ENCODE measurements around the gene LDLRAD4.

LDLRAD4 gene

DNA sequence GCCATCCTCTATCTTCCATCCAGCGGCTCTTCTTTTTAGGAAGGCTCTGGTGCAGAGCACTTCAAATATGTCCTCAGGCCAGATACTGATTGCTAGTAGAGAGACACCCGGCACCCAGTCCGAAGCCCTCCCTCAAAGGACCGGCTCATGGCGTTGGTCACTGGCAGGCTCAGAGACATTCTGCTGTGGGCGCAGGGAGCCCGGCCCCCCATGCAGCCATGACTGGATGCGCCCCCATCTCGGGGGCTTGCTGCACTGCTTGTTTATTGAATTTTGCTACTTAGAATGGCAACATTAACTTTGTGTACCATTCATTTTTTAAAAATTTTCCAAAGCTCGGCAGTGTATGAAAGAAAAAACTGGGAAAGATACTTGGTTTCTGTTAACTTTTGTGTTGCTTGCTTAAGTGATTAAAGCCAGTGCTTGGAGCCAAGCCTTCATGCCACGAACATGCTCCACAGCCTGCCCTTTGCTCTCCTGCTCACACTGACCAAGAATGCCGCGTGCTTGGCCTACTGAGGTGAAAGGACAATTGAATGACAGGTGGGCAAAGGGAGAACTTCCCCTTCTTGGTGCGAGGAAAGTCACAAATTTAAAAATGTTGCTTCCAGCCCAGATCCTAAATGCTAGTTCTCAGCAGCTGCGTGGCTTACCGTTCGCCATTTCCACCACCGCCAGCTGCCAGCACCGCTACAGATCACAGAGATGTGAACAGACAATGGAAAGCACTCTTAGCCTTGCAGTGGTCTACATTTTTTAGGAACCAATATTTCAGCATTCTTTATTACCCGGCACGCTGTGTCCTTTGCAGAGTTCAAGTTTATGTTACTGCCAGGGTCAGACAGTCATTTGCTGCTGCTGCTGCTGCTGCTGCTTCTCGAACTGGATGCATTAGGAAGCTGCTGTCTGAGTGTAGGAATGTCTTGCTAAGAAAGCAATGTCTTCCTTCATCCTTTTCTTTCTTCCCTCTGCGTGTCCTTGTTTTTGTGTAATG is 431.1 kb downstream of the LDLRAD4 start:
- H3K9ac ChIP-seq (ENCODE audit: low read depth in 1 of 2, low read length in 2 of 2): no peak overlapping the region
- no peak overlapping the region for H3K4me3 ChIP-seq (ENCODE audit: low read length in 2 of 2)
- no peak overlapping the region for H3K27ac ChIP-seq (ENCODE audit: low read depth in 2 of 2, low read length in 2 of 2)
- H3K9me3 ChIP-seq (ENCODE audit: control insufficient read depth in 2 of 2, low read length in 2 of 2): no peaks in the 10 kb centered on the region
- H3K4me1 ChIP-seq (ENCODE audit: control insufficient read depth in 2 of 2, insufficient read depth in 2 of 2, low read length in 2 of 2): no peaks in the 10 kb centered on the region
- H3K27me3 ChIP-seq (ENCODE audit: control insufficient read depth in 2 of 2, insufficient read depth in 2 of 2, low read length in 2 of 2): no peaks in the 10 kb centered on the region
- H3K36me3 ChIP-seq (ENCODE audit: control insufficient read depth in 2 of 2, insufficient read depth in 2 of 2, low read length in 2 of 2): peaks cover 7% of the 10 kb centered on the region in 2 donors

DNA sequence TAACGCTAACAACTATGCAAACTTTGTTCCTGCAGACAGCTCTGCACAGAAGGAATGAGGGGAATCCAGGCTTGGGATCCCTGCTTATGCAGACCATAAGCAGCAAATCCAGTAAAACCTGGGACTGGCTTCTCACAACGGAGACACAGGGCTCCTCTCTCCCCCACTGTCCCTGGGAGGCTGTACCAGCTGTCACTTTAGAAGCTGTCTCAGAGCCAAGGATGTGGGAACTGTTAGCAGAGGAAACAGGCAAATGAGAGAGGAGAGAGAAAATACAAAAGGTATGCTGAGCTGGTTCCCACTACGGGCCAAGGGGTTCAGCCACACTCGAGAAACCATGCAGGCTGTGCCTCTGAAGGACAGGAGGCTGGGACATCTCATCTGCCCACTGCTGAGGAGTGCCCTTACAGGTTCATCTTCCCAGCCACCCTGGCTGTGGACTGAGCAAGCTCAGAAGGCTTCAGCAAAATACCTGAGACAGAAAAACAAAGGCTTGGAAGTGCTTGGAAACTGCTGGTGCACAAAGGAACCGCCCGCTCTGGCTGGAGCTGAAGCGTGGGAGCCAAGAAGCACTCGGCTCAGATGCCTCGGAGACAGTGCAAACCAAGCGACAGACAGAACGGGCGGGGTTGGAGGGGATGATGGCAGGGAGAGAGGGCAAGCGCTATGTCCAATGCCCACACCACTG is 435.3 kb downstream of the LDLRAD4 start:
- Histone ChIP-seq H3K9ac (ENCODE audit: low read depth in 1 of 2, low read length in 2 of 2) (no peak overlapping the region), H3K4me3 (ENCODE audit: low read length in 2 of 2) (no peak overlapping the region), H3K36me3 (ENCODE audit: control insufficient read depth in 2 of 2, insufficient read depth in 2 of 2, low read length in 2 of 2) (no peaks in the 10 kb centered on the region), H3K27ac (ENCODE audit: low read depth in 2 of 2, low read length in 2 of 2) (no peak overlapping the region), H3K27me3 (ENCODE audit: control insufficient read depth in 2 of 2, insufficient read depth in 2 of 2, low read length in 2 of 2) (no peaks in the 10 kb centered on the region), H3K9me3 (ENCODE audit: control insufficient read depth in 2 of 2, low read length in 2 of 2) (no peaks in the 10 kb centered on the region), H3K4me1 (ENCODE audit: control insufficient read depth in 2 of 2, insufficient read depth in 2 of 2, low read length in 2 of 2) (no peaks in the 10 kb centered on the region)

DNA sequence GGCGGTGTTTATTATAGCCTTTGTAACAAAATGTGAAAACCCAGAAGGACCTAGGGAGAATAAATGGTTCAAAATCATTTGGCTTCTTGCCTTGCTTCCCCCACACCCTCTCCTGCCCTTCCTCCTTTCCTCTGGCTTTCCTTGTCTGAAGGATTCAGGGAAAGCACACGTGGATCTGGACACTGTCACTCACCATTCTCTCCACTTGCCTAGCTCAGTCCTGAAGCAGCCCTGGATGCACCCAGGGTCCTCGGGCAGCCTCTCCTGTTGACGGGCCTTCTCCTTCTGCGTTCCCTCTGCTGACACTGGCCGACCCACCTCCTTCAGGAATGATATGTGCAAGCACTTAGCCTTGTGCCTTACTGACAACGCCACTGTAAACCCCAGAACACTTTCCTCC is 439.4 kb downstream of the LDLRAD4 start:
- Histone ChIP-seq H3K4me1 (ENCODE audit: control insufficient read depth in 2 of 2, insufficient read depth in 2 of 2, low read length in 2 of 2) (no peaks in the 10 kb centered on the region), H3K36me3 (ENCODE audit: control insufficient read depth in 2 of 2, insufficient read depth in 2 of 2, low read length in 2 of 2) (no peaks in the 10 kb centered on the region), H3K9me3 (ENCODE audit: control insufficient read depth in 2 of 2, low read length in 2 of 2) (no peaks in the 10 kb centered on the region), H3K27ac (ENCODE audit: low read depth in 2 of 2, low read length in 2 of 2) (no peak overlapping the region), H3K27me3 (ENCODE audit: control insufficient read depth in 2 of 2, insufficient read depth in 2 of 2, low read length in 2 of 2) (no peaks in the 10 kb centered on the region), H3K9ac (ENCODE audit: low read depth in 1 of 2, low read length in 2 of 2) (no peak overlapping the region), H3K4me3 (ENCODE audit: low read length in 2 of 2) (no peak overlapping the region)

DNA sequence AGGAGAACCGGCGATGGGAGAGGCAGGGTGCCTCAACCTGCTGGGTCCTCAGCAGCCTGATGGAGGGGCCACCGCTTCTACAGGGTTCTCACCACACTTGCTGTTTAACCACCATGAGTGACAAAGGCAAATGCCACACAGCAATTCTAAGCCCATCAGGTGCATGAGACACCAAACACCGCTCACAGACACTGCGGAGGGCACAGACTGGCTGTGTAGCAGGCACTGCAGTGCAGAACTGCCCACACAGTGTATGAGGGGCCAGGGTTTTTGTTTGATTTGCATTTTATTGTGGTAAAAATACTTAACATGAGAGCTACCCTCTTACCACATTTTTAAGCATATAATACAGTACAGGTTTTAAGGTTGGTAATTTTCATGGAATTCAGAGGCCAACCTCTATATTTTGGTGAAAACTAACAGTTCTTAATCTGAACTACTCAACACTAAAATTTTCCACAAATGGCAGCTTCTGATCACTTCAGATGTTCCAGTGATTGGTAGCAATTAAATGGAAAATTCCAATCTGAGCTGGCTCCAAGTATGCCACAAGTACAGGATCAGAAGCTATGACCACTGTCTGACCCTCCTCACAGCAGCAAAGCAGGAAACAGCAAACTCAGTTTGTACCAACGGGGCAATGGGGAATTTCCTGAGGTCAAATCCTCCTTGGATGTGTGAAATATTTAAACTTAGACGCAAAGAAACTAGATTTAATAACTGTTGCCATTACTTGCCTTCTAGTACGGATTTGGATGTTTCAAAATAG is 440.1 kb downstream of the LDLRAD4 start:
- no peak overlapping the region for H3K27ac ChIP-seq (ENCODE audit: low read depth in 2 of 2, low read length in 2 of 2)
- no peaks in the 10 kb centered on the region for H3K36me3 ChIP-seq (ENCODE audit: control insufficient read depth in 2 of 2, insufficient read depth in 2 of 2, low read length in 2 of 2)
- no peak overlapping the region for H3K4me3 ChIP-seq (ENCODE audit: low read length in 2 of 2)
- H3K9ac ChIP-seq (ENCODE audit: low read depth in 1 of 2, low read length in 2 of 2): no peak overlapping the region
- no peaks in the 10 kb centered on the region for H3K27me3 ChIP-seq (ENCODE audit: control insufficient read depth in 2 of 2, insufficient read depth in 2 of 2, low read length in 2 of 2)
- no peaks in the 10 kb centered on the region for H3K9me3 ChIP-seq (ENCODE audit: control insufficient read depth in 2 of 2, low read length in 2 of 2)
- no peaks in the 10 kb centered on the region for H3K4me1 ChIP-seq (ENCODE audit: control insufficient read depth in 2 of 2, insufficient read depth in 2 of 2, low read length in 2 of 2)

DNA sequence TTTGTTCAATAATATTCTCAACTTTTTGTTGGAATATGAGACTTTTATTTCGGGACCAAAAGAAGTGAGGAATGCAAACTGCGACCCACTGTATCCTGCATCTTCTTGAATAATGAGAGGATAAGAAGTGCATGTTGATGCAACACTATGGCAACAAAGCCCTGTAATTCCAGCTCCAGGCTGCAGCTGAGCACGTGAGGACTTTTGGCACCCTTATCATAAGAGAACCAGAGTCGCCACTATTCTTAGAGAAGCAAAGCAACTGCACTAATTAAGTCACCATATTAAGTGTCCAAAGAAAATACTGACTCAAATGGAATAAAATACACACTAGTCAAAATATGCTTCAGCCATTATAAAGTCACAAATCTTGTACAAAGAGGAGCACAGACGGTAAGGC is 441.9 kb downstream of the LDLRAD4 start:
- Histone ChIP-seq H3K9me3 (ENCODE audit: control insufficient read depth in 2 of 2, low read length in 2 of 2) (no peaks in the 10 kb centered on the region), H3K4me3 (ENCODE audit: low read length in 2 of 2) (no peak overlapping the region), H3K27me3 (ENCODE audit: control insufficient read depth in 2 of 2, insufficient read depth in 2 of 2, low read length in 2 of 2) (no peaks in the 10 kb centered on the region), H3K27ac (ENCODE audit: low read depth in 2 of 2, low read length in 2 of 2) (no peak overlapping the region), H3K9ac (ENCODE audit: low read depth in 1 of 2, low read length in 2 of 2) (no peak overlapping the region), H3K4me1 (ENCODE audit: control insufficient read depth in 2 of 2, insufficient read depth in 2 of 2, low read length in 2 of 2) (no peaks in the 10 kb centered on the region), H3K36me3 (ENCODE audit: control insufficient read depth in 2 of 2, insufficient read depth in 2 of 2, low read length in 2 of 2) (peaks cover 0 to 2% of the 10 kb centered on the region in 2 donors)

DNA sequence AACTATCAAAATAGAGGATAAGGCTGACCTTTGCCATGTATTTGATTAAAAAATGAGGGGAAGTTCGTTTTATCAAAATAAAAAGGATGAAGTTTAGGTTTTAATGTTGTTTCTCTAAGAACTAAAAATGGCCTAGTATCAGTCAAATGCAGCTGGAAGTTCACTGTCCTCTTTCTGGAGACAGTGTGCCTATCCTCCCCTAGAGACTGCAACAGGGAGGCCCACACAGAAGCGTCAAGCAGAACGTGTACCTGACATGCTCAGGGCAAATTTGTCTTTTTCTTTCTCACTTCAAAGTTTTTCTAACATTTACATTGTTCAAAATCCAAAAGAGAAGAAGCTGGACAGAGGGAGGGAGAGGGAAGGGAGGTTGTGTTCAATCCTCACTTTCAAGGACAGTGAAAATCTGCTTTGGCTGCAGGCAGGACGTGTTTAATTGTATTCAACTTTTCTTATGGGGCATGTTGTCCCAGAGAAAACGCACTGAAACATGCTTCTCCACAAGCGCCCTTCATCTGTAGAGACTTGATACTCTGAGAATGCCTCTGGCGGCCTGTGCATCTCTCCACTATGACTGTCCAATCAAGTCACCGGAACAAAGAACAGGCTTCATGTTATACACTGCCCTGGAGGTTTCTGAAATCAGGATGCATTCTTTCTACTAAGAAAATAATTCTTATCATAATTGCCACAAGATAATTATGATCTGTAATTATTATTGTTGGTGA is 442.7 kb downstream of the LDLRAD4 start:
- Histone ChIP-seq H3K9ac (ENCODE audit: low read depth in 1 of 2, low read length in 2 of 2) (no peak overlapping the region), H3K36me3 (ENCODE audit: control insufficient read depth in 2 of 2, insufficient read depth in 2 of 2, low read length in 2 of 2) (peaks cover 3 to 6% of the 10 kb centered on the region in 2 donors), H3K4me1 (ENCODE audit: control insufficient read depth in 2 of 2, insufficient read depth in 2 of 2, low read length in 2 of 2) (no peaks in the 10 kb centered on the region), H3K4me3 (ENCODE audit: low read length in 2 of 2) (no peak overlapping the region), H3K27me3 (ENCODE audit: control insufficient read depth in 2 of 2, insufficient read depth in 2 of 2, low read length in 2 of 2) (no peaks in the 10 kb centered on the region), H3K9me3 (ENCODE audit: control insufficient read depth in 2 of 2, low read length in 2 of 2) (no peaks in the 10 kb centered on the region), H3K27ac (ENCODE audit: low read depth in 2 of 2, low read length in 2 of 2) (no peak overlapping the region)

DNA sequence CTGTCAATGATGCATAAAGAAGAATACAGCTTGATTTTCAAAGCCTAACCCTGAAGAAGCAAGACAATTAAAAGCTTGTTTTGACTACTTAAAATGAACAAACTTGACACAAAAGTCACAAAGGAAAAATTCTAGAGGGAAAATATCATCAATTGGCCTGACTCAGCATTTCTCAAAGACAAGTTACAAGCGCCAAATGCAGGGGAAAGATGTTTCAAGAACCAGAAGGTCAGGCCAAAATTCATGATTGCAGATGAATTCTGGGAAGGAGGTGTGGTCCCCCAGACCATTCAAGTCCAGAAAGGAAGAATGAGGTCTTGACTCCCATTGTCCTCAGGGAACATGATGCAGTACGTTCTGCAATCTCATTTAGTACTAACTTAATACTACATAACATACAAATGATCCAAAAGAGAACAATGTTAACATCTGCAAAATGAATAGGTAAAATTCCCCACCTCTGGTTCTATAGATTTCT is 443.3 kb downstream of the LDLRAD4 start:
- Histone ChIP-seq H3K4me1 (ENCODE audit: control insufficient read depth in 2 of 2, insufficient read depth in 2 of 2, low read length in 2 of 2) (no peaks in the 10 kb centered on the region), H3K27me3 (ENCODE audit: control insufficient read depth in 2 of 2, insufficient read depth in 2 of 2, low read length in 2 of 2) (no peaks in the 10 kb centered on the region), H3K9ac (ENCODE audit: low read depth in 1 of 2, low read length in 2 of 2) (no peak overlapping the region), H3K4me3 (ENCODE audit: low read length in 2 of 2) (no peak overlapping the region), H3K27ac (ENCODE audit: low read depth in 2 of 2, low read length in 2 of 2) (no peak overlapping the region), H3K36me3 (ENCODE audit: control insufficient read depth in 2 of 2, insufficient read depth in 2 of 2, low read length in 2 of 2) (peaks cover 3 to 6% of the 10 kb centered on the region in 2 donors), H3K9me3 (ENCODE audit: control insufficient read depth in 2 of 2, low read length in 2 of 2) (no peaks in the 10 kb centered on the region)

DNA sequence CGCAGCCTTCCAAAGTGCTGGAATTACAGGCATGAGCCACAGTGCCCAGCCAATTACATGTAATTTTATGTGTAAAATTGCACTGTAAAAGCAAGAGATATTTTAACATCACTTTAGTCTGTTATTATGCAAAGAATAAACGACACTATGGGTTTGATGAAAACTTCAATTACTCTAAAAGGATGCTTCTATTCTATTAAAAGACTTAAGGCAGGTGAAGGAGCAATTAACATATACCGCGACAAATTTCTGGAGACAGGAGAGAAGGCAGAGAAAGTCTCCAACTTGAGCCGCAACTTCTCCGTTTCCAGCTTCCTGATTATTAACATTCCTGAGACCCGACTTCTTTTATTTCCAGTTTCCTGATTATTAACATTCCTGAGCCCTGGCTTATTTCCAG is 454.1 kb downstream of the LDLRAD4 start:
- Histone ChIP-seq H3K27ac (ENCODE audit: low read depth in 2 of 2, low read length in 2 of 2) (no peak overlapping the region), H3K9me3 (ENCODE audit: control insufficient read depth in 2 of 2, low read length in 2 of 2) (no peaks in the 10 kb centered on the region), H3K36me3 (ENCODE audit: control insufficient read depth in 2 of 2, insufficient read depth in 2 of 2, low read length in 2 of 2) (peaks cover 0 to 7% of the 10 kb centered on the region in 2 donors), H3K9ac (ENCODE audit: low read depth in 1 of 2, low read length in 2 of 2) (no peak overlapping the region), H3K27me3 (ENCODE audit: control insufficient read depth in 2 of 2, insufficient read depth in 2 of 2, low read length in 2 of 2) (no peaks in the 10 kb centered on the region), H3K4me1 (ENCODE audit: control insufficient read depth in 2 of 2, insufficient read depth in 2 of 2, low read length in 2 of 2) (no peaks in the 10 kb centered on the region), H3K4me3 (ENCODE audit: low read length in 2 of 2) (no peak overlapping the region)

DNA sequence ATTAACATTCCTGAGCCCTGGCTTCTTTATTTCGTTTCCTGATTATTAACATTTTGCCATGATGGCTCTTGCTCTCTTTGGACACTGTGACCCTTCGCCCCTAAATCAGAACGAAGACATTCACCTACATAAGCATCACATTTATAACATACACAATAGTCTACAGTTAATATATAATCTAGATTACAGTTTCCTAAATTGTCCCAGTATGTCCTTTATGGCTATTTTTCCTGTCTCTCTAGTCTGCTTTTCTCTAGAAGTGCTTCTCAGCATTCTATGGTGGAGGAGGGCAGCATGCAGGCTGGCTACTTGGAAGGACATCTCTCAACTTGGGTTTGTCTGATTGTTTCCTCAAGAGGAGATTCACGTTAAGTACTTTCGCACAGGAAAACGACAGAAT is 457.9 kb downstream of the LDLRAD4 start:
- Histone ChIP-seq H3K36me3 (ENCODE audit: control insufficient read depth in 2 of 2, insufficient read depth in 2 of 2, low read length in 2 of 2) (no peaks in the 10 kb centered on the region), H3K27me3 (ENCODE audit: control insufficient read depth in 2 of 2, insufficient read depth in 2 of 2, low read length in 2 of 2) (no peaks in the 10 kb centered on the region), H3K4me1 (ENCODE audit: control insufficient read depth in 2 of 2, insufficient read depth in 2 of 2, low read length in 2 of 2) (no peaks in the 10 kb centered on the region), H3K27ac (ENCODE audit: low read depth in 2 of 2, low read length in 2 of 2) (no peak overlapping the region), H3K9ac (ENCODE audit: low read depth in 1 of 2, low read length in 2 of 2) (no peak overlapping the region), H3K9me3 (ENCODE audit: control insufficient read depth in 2 of 2, low read length in 2 of 2) (no peaks in the 10 kb centered on the region), H3K4me3 (ENCODE audit: low read length in 2 of 2) (no peak overlapping the region)
